Uterus (tissue), 2 donors: ENCODE measurements around the gene SPRYD4.

Experiments used
- POLR2A ChIP-seq, 2 donors: fragments of 450-650 bp; IDR thresholded peaks; one replicate each; pipeline ENCODE4 v1.6.1; 2016; ENCODE audit warnings: antibody characterized with exemption in 2 of 2, mild to moderate bottlenecking in 1 of 2, moderate library complexity in 1 of 2
- TF ChIP-seq, protein P1 (sequence below), 4 experiments: fragments of 200-600 bp in 2 of 4; fragments of 450-650 bp in 2 of 4; sonication (generic) in 2 of 4; IDR thresholded peaks; one replicate each; pipeline ENCODE4 v1.5.1; 2016 to 2019; ENCODE audit warnings: antibody characterized with exemption in 4 of 4, mild to moderate bottlenecking in 2 of 4, moderate library complexity in 1 of 4

DNA sequence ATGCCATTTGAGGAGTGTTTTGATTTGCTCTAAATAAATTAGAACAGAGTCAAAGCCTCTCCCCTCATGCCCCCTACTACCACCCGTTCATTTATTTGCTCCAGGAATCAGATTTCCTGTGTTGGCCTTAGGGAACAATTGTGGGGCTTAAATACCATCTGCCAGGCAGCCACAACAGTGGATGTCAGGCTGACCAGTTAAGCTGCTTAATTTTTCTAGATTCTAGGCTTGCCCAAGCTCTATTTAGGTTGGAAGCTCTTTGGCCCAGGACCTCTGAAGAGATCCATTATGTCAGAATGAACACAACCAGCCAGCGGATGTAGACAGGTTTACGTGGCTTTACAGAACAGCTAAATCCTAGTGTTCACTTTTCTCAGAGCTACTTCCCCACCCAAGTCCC is 18.1 kb upstream of the SPRYD4 start:
- TF ChIP-seq, protein P1, sequence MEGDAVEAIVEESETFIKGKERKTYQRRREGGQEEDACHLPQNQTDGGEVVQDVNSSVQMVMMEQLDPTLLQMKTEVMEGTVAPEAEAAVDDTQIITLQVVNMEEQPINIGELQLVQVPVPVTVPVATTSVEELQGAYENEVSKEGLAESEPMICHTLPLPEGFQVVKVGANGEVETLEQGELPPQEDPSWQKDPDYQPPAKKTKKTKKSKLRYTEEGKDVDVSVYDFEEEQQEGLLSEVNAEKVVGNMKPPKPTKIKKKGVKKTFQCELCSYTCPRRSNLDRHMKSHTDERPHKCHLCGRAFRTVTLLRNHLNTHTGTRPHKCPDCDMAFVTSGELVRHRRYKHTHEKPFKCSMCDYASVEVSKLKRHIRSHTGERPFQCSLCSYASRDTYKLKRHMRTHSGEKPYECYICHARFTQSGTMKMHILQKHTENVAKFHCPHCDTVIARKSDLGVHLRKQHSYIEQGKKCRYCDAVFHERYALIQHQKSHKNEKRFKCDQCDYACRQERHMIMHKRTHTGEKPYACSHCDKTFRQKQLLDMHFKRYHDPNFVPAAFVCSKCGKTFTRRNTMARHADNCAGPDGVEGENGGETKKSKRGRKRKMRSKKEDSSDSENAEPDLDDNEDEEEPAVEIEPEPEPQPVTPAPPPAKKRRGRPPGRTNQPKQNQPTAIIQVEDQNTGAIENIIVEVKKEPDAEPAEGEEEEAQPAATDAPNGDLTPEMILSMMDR (IDR thresholded peaks at IDR 0.05): no peak
- TF ChIP-seq POLR2A (IDR thresholded peaks at IDR 0.05): no peak
